HL-60 (cell line): ENCODE results near the gene CCNJL.

Experiments
- DNase-seq, 2 experiments: peaks; one replicate each; pipeline ENCODE4 v3.0.0-alpha.2; 2010 to 2020; ENCODE audit warnings: low read depth in 1 of 2, low spot score in 1 of 2
- H3K27ac ChIP-seq: fragments of 250-450 bp; sonication (Bioruptor Pico); replicated peaks from 2 replicates; pipeline ENCODE4 v1.5.1; 2020; ENCODE audit warnings: mild to moderate bottlenecking, moderate library complexity
- H3K27me3 ChIP-seq: fragments of 250-450 bp; sonication (Bioruptor Pico); 2 replicates; pipeline ENCODE4 v1.5.1; 2021; ENCODE audit warnings: mild to moderate bottlenecking, moderate library complexity; ENCODE audit not compliant: insufficient read depth, poor library complexity, severe bottlenecking
- H3K4me3 ChIP-seq: replicated peaks from 2 replicates; pipeline ENCODE4 v1.5.1; 2011; ENCODE audit warnings: mild to moderate bottlenecking, control low read depth, low read length; ENCODE audit not compliant: insufficient read depth
- GABPA ChIP-seq: IDR thresholded peaks from 2 replicates; pipeline ENCODE4 v1.6.1; 2012; ENCODE audit warnings: low read depth
- POLR2AphosphoS5 ChIP-seq: IDR thresholded peaks from 2 replicates; pipeline ENCODE4 v1.6.1; 2012; ENCODE audit warnings: low read depth
- SPI1 ChIP-seq: IDR thresholded peaks from 2 replicates; pipeline ENCODE4 v1.6.1; 2012; ENCODE audit warnings: low read depth, mild to moderate bottlenecking, borderline replicate concordance
- TF ChIP-seq, protein P1 (sequence below): IDR thresholded peaks from one replicate; pipeline ENCODE4 v1.5.1; 2011; ENCODE audit warnings: low read length, control low read depth, inconsistent platforms; ENCODE audit not compliant: insufficient read depth
- TF ChIP-seq, protein P2 (sequence below): IDR thresholded peaks from 2 replicates; pipeline ENCODE4 v1.6.1; 2012; ENCODE audit warnings: low read depth; ENCODE audit not compliant: insufficient replicate concordance

The CCNJL gene

DNA sequence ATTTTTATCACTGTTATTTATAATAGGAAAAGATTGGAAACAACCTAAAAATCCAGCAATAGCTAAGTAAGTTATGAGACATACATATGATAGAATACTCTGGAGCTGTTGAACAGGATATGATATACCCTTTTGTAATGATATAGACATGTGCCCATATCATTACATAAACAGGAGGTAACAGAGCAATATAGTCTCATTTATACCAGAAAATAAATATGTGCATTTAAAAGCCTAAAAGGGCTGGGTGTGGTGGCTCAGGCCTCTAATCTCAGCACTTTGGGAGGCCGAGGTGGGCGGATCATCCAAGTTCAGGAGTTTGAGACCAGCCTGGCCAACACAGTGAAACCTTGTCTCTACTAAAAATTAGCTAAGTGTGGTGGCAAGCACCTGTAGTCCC, 85.4 kb downstream of the CCNJL start:
- no peak for TF ChIP-seq POLR2AphosphoS5
- no peak for TF ChIP-seq SPI1
- no peak for DNase-seq
- Histone ChIP-seq H3K27me3 (no peaks in the 10 kb centered on the region), H3K27ac (no peak overlapping the region), H3K4me3 (no peak overlapping the region)

DNA sequence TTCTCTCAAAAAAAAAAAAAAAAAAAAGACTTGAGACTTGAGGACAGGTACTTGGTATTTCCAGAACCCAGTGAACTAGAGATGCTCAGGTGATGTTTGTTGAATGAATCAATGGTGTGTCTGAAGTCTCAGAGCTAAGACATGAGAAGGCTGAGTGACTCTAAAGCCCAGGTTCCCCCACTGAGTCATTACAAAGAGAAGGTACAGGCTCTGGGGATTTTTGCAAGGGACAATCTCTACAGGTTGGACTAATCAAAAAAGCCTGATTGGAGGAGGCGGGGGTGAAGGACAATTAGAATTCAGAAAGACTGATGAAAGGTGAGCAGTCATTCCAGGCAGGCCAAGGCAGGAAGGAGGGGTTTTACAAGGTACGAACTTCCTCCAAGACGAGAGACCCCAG, 91.3 kb downstream of the CCNJL start:
- TF ChIP-seq SPI1 (no peak), GABPA (no peak), POLR2AphosphoS5 (no peak)
- TF ChIP-seq, protein P1, sequence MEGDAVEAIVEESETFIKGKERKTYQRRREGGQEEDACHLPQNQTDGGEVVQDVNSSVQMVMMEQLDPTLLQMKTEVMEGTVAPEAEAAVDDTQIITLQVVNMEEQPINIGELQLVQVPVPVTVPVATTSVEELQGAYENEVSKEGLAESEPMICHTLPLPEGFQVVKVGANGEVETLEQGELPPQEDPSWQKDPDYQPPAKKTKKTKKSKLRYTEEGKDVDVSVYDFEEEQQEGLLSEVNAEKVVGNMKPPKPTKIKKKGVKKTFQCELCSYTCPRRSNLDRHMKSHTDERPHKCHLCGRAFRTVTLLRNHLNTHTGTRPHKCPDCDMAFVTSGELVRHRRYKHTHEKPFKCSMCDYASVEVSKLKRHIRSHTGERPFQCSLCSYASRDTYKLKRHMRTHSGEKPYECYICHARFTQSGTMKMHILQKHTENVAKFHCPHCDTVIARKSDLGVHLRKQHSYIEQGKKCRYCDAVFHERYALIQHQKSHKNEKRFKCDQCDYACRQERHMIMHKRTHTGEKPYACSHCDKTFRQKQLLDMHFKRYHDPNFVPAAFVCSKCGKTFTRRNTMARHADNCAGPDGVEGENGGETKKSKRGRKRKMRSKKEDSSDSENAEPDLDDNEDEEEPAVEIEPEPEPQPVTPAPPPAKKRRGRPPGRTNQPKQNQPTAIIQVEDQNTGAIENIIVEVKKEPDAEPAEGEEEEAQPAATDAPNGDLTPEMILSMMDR, result no peak
- TF ChIP-seq, protein P2, sequence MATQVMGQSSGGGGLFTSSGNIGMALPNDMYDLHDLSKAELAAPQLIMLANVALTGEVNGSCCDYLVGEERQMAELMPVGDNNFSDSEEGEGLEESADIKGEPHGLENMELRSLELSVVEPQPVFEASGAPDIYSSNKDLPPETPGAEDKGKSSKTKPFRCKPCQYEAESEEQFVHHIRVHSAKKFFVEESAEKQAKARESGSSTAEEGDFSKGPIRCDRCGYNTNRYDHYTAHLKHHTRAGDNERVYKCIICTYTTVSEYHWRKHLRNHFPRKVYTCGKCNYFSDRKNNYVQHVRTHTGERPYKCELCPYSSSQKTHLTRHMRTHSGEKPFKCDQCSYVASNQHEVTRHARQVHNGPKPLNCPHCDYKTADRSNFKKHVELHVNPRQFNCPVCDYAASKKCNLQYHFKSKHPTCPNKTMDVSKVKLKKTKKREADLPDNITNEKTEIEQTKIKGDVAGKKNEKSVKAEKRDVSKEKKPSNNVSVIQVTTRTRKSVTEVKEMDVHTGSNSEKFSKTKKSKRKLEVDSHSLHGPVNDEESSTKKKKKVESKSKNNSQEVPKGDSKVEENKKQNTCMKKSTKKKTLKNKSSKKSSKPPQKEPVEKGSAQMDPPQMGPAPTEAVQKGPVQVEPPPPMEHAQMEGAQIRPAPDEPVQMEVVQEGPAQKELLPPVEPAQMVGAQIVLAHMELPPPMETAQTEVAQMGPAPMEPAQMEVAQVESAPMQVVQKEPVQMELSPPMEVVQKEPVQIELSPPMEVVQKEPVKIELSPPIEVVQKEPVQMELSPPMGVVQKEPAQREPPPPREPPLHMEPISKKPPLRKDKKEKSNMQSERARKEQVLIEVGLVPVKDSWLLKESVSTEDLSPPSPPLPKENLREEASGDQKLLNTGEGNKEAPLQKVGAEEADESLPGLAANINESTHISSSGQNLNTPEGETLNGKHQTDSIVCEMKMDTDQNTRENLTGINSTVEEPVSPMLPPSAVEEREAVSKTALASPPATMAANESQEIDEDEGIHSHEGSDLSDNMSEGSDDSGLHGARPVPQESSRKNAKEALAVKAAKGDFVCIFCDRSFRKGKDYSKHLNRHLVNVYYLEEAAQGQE, result no peak
- DNase-seq, result no peak
- no peak overlapping the region for H3K4me3 ChIP-seq
- no peaks in the 10 kb centered on the region for H3K27me3 ChIP-seq
- H3K27ac ChIP-seq, result no peak overlapping the region

DNA sequence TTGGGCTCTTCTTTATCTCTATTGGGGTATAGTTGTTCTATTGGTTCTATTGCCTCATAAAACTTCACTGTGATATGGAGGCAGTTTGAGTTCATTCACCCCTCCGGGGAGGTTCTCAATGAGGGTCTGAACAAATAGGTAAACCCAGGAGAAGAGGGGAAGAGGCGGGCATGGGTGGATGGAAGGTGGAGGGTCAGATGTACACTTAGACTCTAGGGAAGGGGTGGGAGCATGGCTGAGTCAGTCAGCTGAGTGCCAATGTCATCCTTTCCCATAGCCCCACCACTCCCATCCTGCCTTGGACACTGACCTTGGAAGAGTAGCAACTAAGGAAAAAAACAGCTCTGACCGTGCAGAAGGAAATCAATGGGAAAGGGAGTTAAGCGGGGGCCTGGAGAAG, 93.0 kb downstream of the CCNJL start:
- DNase-seq, result no peak
- no peak overlapping the region for H3K27ac ChIP-seq
- H3K27me3 ChIP-seq, result no peaks in the 10 kb centered on the region
- no peak for TF ChIP-seq GABPA
- TF ChIP-seq, protein P1, result no peak
- TF ChIP-seq, protein P2, result no peak
- TF ChIP-seq POLR2AphosphoS5, result no peak
- no peak overlapping the region for H3K4me3 ChIP-seq

DNA sequence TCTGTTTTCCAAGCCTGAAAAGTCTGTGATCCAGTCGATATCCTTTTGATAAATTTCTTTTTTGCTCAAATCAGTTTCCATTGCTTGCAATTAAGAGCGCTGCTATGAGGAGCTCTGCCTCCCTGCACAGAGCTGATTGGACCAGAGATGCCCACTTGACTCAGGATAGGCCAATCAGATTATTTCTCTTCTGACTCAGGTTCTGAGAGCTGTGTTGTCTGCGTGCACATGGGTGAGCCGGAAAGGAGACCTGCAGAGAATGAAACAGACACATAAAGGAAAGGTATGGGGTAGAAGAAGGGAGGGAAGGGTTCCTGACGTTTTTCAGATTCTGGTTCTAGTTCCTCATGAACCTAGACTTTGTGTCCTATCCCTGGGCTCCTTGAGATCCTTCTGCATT, 98.8 kb downstream of the CCNJL start:
- TF ChIP-seq, protein P1, result no peak
- TF ChIP-seq GABPA (no peak), SPI1 (no peak), POLR2AphosphoS5 (no peak)
- TF ChIP-seq, protein P2, result no peak
- H3K27ac ChIP-seq, result no peak overlapping the region
- H3K27me3 ChIP-seq, result no peaks in the 10 kb centered on the region
- no peak for DNase-seq
- no peak overlapping the region for H3K4me3 ChIP-seq
